IPS-NIHi7 (cell line): ENCODE results near the gene SLC48A1.

ENCODE experiments used
- DNase-seq: peaks from one replicate; pipeline ENCODE4 v3.0.0; 2012; ENCODE audit warnings: mixed read lengths; ENCODE audit errors: extremely low spot score

Gene SLC48A1

GRCh38 chr12:47744005-47744651 lies 28.9 kb upstream of the SLC48A1 start:
- DNase-seq, result peak; percentile 87

- DNase-seq, result no peak
Observed at GRCh38 chr12:47744778-47745436, 28.1 kb upstream of the SLC48A1 start.

GRCh38 chr12:47745485-47746041 lies 27.5 kb upstream of the SLC48A1 start:
- DNase-seq, result no peak

- DNase-seq, result no peak
Observed at GRCh38 chr12:47746073-47746472, 27.0 kb upstream of the SLC48A1 start.

- no peak for DNase-seq
Observed at GRCh38 chr12:47746523-47746922, 26.5 kb upstream of the SLC48A1 start.

- DNase-seq, result no peak
Observed at GRCh38 chr12:47747126-47747525, 25.9 kb upstream of the SLC48A1 start.

GRCh38 chr12:47747596-47748506 lies 25.2 kb upstream of the SLC48A1 start:
- DNase-seq, result no peak

- DNase-seq, result no peak
Observed at GRCh38 chr12:47748507-47748828, 24.6 kb upstream of the SLC48A1 start.

GRCh38 chr12:47748899-47749298 lies 24.1 kb upstream of the SLC48A1 start:
- no peak for DNase-seq

GRCh38 chr12:47750229-47750798 lies 22.7 kb upstream of the SLC48A1 start:
- DNase-seq, result no peak

- DNase-seq, result no peak
Observed at GRCh38 chr12:47750916-47751470, 22.0 kb upstream of the SLC48A1 start.

- no peak for DNase-seq
Observed at GRCh38 chr12:47751561-47751960, 21.5 kb upstream of the SLC48A1 start.

GRCh38 chr12:47752121-47752520 lies 20.9 kb upstream of the SLC48A1 start:
- no peak for DNase-seq

- DNase-seq, result no peak
Observed at GRCh38 chr12:47752552-47752951, 20.5 kb upstream of the SLC48A1 start.

GRCh38 chr12:47753021-47754001 lies 19.7 kb upstream of the SLC48A1 start:
- peak; percentile 73 for DNase-seq

GRCh38 chr12:47754126-47754525 lies 18.9 kb upstream of the SLC48A1 start:
- DNase-seq, result no peak

- no peak for DNase-seq
Observed at GRCh38 chr12:47754881-47755280, 18.2 kb upstream of the SLC48A1 start.

GRCh38 chr12:47755655-47756562 lies 17.1 kb upstream of the SLC48A1 start:
- no peak for DNase-seq

GRCh38 chr12:47757364-47757839 lies 15.6 kb upstream of the SLC48A1 start:
- DNase-seq, result no peak
